HCT116 (cell line): ENCODE measurements around the gene DENND1A.

Experiments used
- CTCF ChIP-seq, 3 experiments: fragments of 200-600 bp in 1 of 3; sonication (generic) in 1 of 3; IDR thresholded peaks in 2 of 3; conservative IDR thresholded peaks in 1 of 3; 2 replicates each; pipeline ENCODE4 v1.5.1; 2012 to 2017; ENCODE audit warnings: low read depth in 2 of 3, low read length in 2 of 3, antibody characterized with exemption in 1 of 3, borderline replicate concordance in 1 of 3, control low read depth in 1 of 3, mild to moderate bottlenecking in 1 of 3, mixed read lengths in 1 of 3, mixed run types in 1 of 3, moderate library complexity in 1 of 3; ENCODE audit not compliant: insufficient read depth in 1 of 3
- TF ChIP-seq, protein P1 (sequence below): IDR thresholded peaks from 2 replicates; pipeline ENCODE4 v1.6.1; 2012; ENCODE audit warnings: low read depth

DNA sequence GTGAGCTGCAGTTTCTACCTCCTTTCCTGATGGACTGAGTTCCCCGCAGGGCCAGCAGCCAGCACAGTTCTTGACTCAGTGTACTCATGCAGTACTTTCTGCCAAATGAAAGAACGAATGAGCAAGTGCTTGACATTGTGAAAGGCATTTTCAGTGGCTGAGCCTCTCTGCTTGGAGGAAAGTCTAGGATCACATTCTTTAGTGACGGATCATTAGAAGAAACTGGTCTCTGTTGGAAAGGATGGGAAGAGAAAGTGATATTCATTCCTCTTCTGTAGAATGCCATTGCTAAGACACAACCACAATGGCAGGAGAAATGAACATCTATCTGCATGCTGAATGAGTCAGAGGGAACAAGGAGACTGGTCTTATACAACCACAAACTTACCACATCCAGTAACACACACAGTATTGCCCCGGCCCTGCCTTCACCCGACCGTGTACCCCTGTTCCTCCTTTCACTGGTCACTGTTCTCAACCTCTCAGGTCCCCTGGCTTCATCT is 367.0 kb downstream of the DENND1A start:
- TF ChIP-seq CTCF (IDR thresholded peaks at IDR 0.05 in 2 of 3, conservative IDR thresholded peaks at IDR 0.05 in 1 of 3; ENCODE audit: borderline replicate concordance in 1 of 3, insufficient read depth in 1 of 3, low read depth in 2 of 3, low read length in 2 of 3), result no peak
- TF ChIP-seq, protein P1, sequence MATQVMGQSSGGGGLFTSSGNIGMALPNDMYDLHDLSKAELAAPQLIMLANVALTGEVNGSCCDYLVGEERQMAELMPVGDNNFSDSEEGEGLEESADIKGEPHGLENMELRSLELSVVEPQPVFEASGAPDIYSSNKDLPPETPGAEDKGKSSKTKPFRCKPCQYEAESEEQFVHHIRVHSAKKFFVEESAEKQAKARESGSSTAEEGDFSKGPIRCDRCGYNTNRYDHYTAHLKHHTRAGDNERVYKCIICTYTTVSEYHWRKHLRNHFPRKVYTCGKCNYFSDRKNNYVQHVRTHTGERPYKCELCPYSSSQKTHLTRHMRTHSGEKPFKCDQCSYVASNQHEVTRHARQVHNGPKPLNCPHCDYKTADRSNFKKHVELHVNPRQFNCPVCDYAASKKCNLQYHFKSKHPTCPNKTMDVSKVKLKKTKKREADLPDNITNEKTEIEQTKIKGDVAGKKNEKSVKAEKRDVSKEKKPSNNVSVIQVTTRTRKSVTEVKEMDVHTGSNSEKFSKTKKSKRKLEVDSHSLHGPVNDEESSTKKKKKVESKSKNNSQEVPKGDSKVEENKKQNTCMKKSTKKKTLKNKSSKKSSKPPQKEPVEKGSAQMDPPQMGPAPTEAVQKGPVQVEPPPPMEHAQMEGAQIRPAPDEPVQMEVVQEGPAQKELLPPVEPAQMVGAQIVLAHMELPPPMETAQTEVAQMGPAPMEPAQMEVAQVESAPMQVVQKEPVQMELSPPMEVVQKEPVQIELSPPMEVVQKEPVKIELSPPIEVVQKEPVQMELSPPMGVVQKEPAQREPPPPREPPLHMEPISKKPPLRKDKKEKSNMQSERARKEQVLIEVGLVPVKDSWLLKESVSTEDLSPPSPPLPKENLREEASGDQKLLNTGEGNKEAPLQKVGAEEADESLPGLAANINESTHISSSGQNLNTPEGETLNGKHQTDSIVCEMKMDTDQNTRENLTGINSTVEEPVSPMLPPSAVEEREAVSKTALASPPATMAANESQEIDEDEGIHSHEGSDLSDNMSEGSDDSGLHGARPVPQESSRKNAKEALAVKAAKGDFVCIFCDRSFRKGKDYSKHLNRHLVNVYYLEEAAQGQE, result no peak
